Inflammatory macrophage treated with lipopolysaccharide for 1 hour (primary cell): ENCODE data around the gene ATAD3C.
A peak's percentile ranks its signal among the peaks of the same experiment; 100 is the strongest.
"Not testable (repeated sequence)": the region's sequence is repeated elsewhere in the genome, so short reads cannot be mapped to it uniquely, and the experiment has no call there.

ENCODE experiments used
- DNase-seq, 2 donors: peaks; one replicate each; pipeline ENCODE4 v3.0.0-alpha.2; 2020 to 2022

The ATAD3C gene

GRCh38 chr1:1511533-1512285 lies 62.2 kb downstream of the ATAD3C start, which contains the start of gene ATAD3A:
ATAD3A (plus strand) TSS chr1:1512162; CDS start chr1:1512269, 107 bp downstream.
- DNase-seq, result peak; percentile 98 to 99

- not testable (repeated sequence) for DNase-seq
These were observed 62.9 kb downstream of the ATAD3C start for GRCh38 chr1:1512425-1512824.

DNA sequence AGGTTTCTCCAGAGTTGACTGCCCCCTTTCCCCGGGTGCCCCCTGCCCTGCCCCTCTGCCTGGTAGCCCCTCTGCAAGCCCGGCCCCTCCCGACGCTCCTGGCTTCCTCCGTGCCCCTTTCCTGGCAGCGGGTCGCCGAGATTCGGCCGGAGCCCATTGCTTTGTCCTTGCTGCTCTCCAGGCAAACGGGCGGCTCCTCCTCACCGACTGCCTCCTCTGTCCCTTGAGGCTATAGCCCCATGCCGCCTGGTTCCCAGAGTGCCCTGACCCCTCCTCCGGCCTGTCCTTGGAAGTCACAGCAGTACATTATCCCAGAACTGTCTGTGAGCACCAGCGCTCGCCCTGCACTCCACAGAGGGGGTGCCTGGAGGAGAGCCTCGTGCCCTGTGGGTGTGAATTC lies 64.2 kb downstream of the ATAD3C start:
- DNase-seq, result not testable (repeated sequence)

- not testable (repeated sequence) for DNase-seq
These were observed 64.9 kb downstream of the ATAD3C start for GRCh38 chr1:1514376-1514775.

DNA sequence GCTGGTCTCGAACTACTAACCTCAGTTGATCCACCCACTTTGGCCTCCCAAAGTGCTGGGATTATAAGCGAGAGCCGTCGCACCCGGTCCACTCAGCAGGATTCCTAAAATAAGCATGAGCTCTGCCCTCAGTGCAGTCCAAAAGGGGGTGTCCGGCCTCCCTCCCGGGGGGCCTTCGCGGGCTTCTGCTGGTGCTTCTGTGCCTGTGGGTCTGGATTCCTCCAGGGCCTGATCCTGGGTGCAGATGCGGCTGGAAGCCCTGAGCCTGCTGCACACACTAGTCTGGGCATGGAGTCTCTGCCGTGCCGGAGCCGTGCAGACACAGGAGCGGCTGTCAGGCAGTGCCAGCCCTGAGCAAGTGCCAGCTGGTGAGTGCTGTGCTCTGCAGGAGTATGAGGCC lies 67.4 kb downstream of the ATAD3C start:
- not testable (repeated sequence) for DNase-seq

GRCh38 chr1:1517973-1518620 lies 68.6 kb downstream of the ATAD3C start:
- DNase-seq, result no peak

- DNase-seq, result not testable (repeated sequence)
These were observed 69.1 kb downstream of the ATAD3C start for GRCh38 chr1:1518621-1519007.
